ENCODE measurements around the gene ZMAT2. TPM values are rescaled to one million over a fixed set of nuclear protein-coding genes. Genes with fewer than 3 reads are reported as not detected.
"Not testable (repeated sequence)": the region's sequence is repeated elsewhere in the genome, so short reads cannot be mapped to it uniquely, and the experiment has no call there.

ZMAT2 gene, protein sequence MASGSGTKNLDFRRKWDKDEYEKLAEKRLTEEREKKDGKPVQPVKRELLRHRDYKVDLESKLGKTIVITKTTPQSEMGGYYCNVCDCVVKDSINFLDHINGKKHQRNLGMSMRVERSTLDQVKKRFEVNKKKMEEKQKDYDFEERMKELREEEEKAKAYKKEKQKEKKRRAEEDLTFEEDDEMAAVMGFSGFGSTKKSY
- 33.4 TPM for total RNA-seq

DNA sequence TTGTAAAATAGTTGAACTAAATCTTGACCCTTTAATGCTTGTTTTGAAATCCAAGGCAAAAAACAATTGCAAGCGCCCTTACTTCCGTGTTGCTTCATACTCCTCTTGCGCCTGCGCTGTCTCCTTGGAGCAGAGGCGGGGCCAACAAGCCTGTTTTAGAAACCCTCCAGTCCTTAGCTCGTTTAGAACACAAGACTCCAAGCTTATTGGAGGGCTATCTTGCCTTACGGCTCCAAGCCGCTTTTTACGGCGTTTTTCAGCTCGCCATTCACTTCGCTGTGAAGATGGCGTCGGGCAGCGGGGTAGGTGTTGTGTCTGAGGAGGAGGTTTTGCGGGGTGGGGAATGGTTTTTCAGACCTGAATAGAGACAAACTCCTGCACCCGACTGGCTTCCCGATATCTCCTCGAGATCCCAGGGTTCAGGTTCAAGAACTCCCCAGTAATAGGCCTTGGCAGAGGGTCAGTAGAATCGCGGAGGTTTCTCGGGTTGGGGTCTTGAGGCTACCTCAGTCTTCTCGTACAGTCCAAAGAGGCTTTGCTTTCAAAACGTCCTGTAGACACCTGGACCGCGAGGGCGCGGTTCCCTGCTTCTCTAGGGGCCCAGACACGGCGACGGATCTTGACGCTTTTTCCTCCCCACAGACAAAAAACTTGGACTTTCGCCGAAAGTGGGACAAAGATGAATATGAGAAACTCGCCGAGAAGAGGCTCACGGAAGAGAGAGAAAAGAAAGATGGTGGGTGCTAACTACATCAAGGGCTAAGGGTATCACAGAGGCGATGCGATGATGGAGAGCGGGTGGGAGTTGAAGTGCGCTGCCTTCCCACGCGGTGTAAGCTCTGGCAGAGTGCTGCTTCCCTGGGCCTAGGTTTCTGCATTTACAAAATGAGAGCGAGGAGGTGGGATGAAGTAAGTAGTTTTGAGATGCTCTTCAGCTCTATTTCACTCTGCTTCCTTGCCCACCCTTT lies at the start of gene ZMAT2:
ZMAT2 (plus strand) TSS at position 271 of the 968 bp plus-strand sequence; CDS start at position 285, 14 bp downstream.
- H3K4me3 ChIP-seq (ENCODE audit: low read length in 3 of 3), result peak within 1 kb of the TSS; percentile 91 to 94 (median 93)
- H3K27me3 ChIP-seq (ENCODE audit: control insufficient read depth in 3 of 3, insufficient read depth in 3 of 3, low read length in 3 of 3), result no peaks in the 10 kb centered on the region
- no peaks in the 10 kb centered on the region for H3K9me3 ChIP-seq (ENCODE audit: control insufficient read depth in 3 of 3, low read length in 3 of 3)
- H3K36me3 ChIP-seq (ENCODE audit: control insufficient read depth in 3 of 3, insufficient read depth in 3 of 3, low read length in 3 of 3), result peaks cover 60 to 81% (median 80%) of the 10 kb centered on the region in 3 donors
- H3K4me1 ChIP-seq (ENCODE audit: control insufficient read depth in 3 of 3, insufficient read depth in 3 of 3, low read length in 3 of 3), result peaks cover 10 to 19% (median 15%) of the 10 kb centered on the region in 3 donors
- H3K27ac ChIP-seq (ENCODE audit: low read depth, low read length), result peak within 1 kb of the TSS; percentile 77
- H3K9ac ChIP-seq (ENCODE audit: low read depth in 1 of 3, low read length in 3 of 3), result peak within 1 kb of the TSS; percentile 90 to 97 (median 92)

DNA sequence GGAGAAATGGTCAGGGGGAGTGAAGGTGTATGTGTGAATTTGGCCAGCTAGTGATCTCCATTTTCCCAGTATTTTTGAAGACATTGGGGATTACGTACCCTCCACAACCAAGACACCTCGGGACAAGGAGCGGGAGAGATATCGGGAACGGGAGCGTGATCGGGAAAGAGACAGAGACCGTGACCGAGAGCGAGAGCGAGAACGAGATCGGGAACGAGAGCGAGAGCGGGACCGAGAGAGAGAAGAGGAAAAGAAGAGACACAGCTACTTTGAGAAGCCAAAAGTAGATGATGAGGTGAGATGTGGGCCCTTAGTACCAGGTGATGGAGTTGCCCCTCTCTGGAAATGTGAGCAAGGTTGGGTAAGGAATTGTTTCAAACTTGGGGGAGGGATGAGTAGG lies 41.4 kb upstream of the ZMAT2 start:
- Histone ChIP-seq H3K27ac (ENCODE audit: low read depth, low read length) (no peak overlapping the region), H3K27me3 (ENCODE audit: control insufficient read depth in 3 of 3, insufficient read depth in 3 of 3, low read length in 3 of 3) (no peaks in the 10 kb centered on the region), H3K36me3 (ENCODE audit: control insufficient read depth in 3 of 3, insufficient read depth in 3 of 3, low read length in 3 of 3) (peaks cover 64 to 87% (median 84%) of the 10 kb centered on the region in 3 donors), H3K4me3 (ENCODE audit: low read length in 3 of 3) (no peak overlapping the region), H3K4me1 (ENCODE audit: control insufficient read depth in 3 of 3, insufficient read depth in 3 of 3, low read length in 3 of 3) (peaks cover under 1 to 4% (median 2%) of the 10 kb centered on the region in 3 donors), H3K9ac (ENCODE audit: low read depth in 1 of 3, low read length in 3 of 3) (no peak overlapping the region), H3K9me3 (ENCODE audit: control insufficient read depth in 3 of 3, low read length in 3 of 3) (no peaks in the 10 kb centered on the region)

DNA sequence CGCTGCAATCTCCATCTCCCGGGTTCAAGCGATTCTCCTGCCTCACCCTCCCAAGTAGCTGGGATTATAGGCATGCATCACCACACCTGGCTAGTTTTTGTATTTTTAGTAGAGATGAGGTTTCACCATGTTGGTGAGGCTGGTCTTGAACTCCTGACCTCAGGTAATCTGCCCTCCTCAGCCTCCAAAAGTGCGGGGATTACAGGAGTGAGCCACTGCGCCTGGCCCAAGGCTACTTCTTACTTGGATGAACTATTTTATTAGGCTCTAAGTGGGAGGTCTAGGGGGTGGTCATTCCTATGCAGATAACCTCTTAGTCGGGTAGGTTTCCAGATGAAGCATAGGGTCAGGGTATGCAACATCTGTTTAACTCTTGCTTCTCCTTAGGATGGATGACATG lies 39.9 kb upstream of the ZMAT2 start:
- H3K9me3 ChIP-seq (ENCODE audit: control insufficient read depth in 3 of 3, low read length in 3 of 3); H3K4me3 ChIP-seq (ENCODE audit: low read length in 3 of 3); H3K4me1 ChIP-seq (ENCODE audit: control insufficient read depth in 3 of 3, insufficient read depth in 3 of 3, low read length in 3 of 3); H3K27me3 ChIP-seq (ENCODE audit: control insufficient read depth in 3 of 3, insufficient read depth in 3 of 3, low read length in 3 of 3); H3K27ac ChIP-seq (ENCODE audit: low read depth, low read length); H3K9ac ChIP-seq (ENCODE audit: low read depth in 1 of 3, low read length in 3 of 3): not testable (repeated sequence)
- H3K36me3 ChIP-seq (ENCODE audit: control insufficient read depth in 3 of 3, insufficient read depth in 3 of 3, low read length in 3 of 3), result peaks cover 54 to 72% (median 69%) of the 10 kb centered on the region in 3 donors

DNA sequence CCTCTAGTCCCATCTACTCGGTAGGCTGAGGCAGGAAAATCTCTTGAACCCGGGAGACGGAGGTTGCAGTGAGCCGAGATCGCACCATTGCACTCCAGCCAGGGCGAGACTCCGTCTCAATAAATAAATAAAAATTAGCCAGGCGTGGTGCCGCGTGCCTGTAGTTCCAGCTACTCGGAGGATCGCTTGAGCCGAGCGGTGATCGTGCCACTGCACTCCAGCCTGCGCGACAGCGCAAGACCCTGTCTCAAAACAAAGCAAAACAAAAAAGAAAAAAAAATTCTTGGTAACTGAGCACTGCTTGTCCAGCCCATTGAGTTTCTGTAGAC lies 36.3 kb upstream of the ZMAT2 start:
- peak overlapping the region; percentile 68 to 100 (median 97) for H3K4me3 ChIP-seq (ENCODE audit: low read length in 3 of 3)
- peaks cover 47 to 58% (median 57%) of the 10 kb centered on the region in 3 donors for H3K36me3 ChIP-seq (ENCODE audit: control insufficient read depth in 3 of 3, insufficient read depth in 3 of 3, low read length in 3 of 3)
- H3K4me1 ChIP-seq (ENCODE audit: control insufficient read depth in 3 of 3, insufficient read depth in 3 of 3, low read length in 3 of 3), result peaks cover 11 to 13% (median 13%) of the 10 kb centered on the region in 3 donors
- H3K9ac ChIP-seq (ENCODE audit: low read depth in 1 of 3, low read length in 3 of 3), result peak overlapping the region; percentile 63 to 98 (median 95)
- H3K9me3 ChIP-seq (ENCODE audit: control insufficient read depth in 3 of 3, low read length in 3 of 3), result no peaks in the 10 kb centered on the region
- peak overlapping the region; percentile 78 for H3K27ac ChIP-seq (ENCODE audit: low read depth, low read length)
- no peaks in the 10 kb centered on the region for H3K27me3 ChIP-seq (ENCODE audit: control insufficient read depth in 3 of 3, insufficient read depth in 3 of 3, low read length in 3 of 3)

DNA sequence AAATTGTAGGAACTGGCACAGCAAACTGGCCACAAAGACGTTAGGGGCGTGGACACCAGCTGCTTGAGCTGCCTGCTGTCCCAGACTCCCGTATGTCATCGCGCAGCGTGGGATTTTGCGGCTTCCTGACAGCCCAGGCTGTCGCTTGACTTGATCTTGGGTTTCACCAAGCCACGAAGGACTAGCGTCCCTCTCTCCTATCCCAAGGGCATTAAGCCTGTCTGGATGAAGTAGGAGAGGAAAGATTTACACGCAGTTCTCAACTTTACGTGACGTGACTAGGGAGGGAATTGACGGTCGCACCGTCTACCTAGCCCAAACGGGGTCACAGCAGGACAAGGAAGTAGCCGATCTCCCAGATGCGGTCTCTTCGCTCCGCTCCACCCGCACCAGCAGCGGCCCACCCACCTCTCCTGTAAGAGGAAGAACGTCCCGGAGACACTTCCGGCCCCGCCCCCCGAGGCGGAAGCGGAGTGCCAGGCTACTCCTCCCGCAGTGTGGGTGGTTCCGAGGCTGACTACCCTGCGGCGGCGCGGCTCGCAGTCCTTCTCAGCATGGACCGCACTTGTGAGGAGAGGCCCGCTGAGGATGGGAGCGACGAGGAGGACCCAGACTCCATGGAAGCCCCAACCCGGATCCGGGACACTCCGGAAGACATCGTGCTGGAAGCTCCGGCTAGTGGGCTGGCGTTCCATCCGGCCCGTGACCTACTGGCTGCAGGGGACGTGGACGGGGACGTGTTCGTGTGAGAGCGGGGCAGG lies 35.7 kb upstream of the ZMAT2 start, which contains the start of gene WDR55:
WDR55 (plus strand) TSS at position 546 of the 761 bp plus-strand sequence; CDS start at position 555, 9 bp downstream.
- H3K4me1 ChIP-seq (ENCODE audit: control insufficient read depth in 3 of 3, insufficient read depth in 3 of 3, low read length in 3 of 3), result peaks cover 11 to 13% (median 13%) of the 10 kb centered on the region in 3 donors
- H3K27ac ChIP-seq (ENCODE audit: low read depth, low read length), result peak within 1 kb of the TSS; percentile 78
- no peaks in the 10 kb centered on the region for H3K27me3 ChIP-seq (ENCODE audit: control insufficient read depth in 3 of 3, insufficient read depth in 3 of 3, low read length in 3 of 3)
- peak within 1 kb of the TSS; percentile 68 to 100 (median 97) for H3K4me3 ChIP-seq (ENCODE audit: low read length in 3 of 3)
- peak within 1 kb of the TSS; percentile 63 to 98 (median 95) for H3K9ac ChIP-seq (ENCODE audit: low read depth in 1 of 3, low read length in 3 of 3)
- H3K9me3 ChIP-seq (ENCODE audit: control insufficient read depth in 3 of 3, low read length in 3 of 3), result no peaks in the 10 kb centered on the region
- peaks cover 47 to 58% (median 57%) of the 10 kb centered on the region in 3 donors for H3K36me3 ChIP-seq (ENCODE audit: control insufficient read depth in 3 of 3, insufficient read depth in 3 of 3, low read length in 3 of 3)

DNA sequence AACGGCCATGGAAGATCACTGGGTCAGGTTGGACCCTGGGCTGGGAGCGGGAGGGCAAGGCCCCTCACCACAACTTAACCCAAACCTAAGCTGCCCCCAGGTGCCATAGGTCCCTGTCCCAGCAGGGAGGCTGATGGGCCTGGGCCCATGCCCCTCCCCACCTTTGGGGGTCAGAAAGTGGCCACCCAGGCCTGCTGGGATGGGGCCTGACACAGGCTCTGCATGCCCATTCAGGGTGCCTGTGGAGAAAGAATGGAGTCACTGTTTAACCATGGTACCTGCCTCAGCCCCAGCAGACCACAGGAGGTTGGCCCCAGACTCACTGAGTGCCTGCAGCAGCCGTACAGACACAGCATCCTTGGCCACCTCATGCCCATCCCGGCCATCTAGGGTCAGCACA lies 29.2 kb upstream of the ZMAT2 start:
- not testable (repeated sequence) for H3K27me3 ChIP-seq (ENCODE audit: control insufficient read depth in 3 of 3, insufficient read depth in 3 of 3, low read length in 3 of 3); H3K9me3 ChIP-seq (ENCODE audit: control insufficient read depth in 3 of 3, low read length in 3 of 3); H3K27ac ChIP-seq (ENCODE audit: low read depth, low read length); H3K9ac ChIP-seq (ENCODE audit: low read depth in 1 of 3, low read length in 3 of 3); H3K4me3 ChIP-seq (ENCODE audit: low read length in 3 of 3); H3K4me1 ChIP-seq (ENCODE audit: control insufficient read depth in 3 of 3, insufficient read depth in 3 of 3, low read length in 3 of 3)
- H3K36me3 ChIP-seq (ENCODE audit: control insufficient read depth in 3 of 3, insufficient read depth in 3 of 3, low read length in 3 of 3), result peaks cover 52 to 64% (median 54%) of the 10 kb centered on the region in 3 donors

DNA sequence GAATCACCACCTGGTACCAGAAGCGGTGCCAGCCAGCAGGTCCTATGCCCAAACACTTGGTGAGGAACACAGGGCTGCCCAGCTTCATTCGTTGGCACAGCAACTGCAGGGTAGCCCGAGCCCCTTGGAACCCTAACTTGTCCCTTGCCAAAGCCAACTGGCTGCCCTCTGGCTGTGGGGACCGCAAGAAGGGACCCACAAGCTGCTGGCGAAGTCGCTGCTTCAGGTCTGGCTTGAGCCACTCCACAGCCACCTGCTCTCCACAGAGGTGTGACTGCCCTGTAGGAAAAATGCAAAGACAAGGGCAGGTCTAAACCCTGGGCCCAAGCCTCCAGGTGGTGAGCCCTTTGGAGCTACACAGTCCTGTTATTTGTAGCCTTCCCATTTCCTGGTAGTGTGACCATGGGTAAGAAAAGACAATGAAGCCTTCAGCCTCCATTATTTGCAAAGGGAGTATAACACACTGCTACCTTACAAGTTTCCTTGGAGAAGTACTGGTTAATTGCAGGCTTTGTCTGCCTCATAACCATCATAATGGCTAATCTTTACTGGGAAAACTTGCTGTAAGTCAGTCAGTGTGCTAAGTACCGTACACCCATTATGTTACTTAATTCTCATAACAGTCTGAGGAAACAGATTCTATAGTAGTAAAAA lies 28.6 kb upstream of the ZMAT2 start:
- Histone ChIP-seq H3K27ac (ENCODE audit: low read depth, low read length) (no peak overlapping the region), H3K36me3 (ENCODE audit: control insufficient read depth in 3 of 3, insufficient read depth in 3 of 3, low read length in 3 of 3) (peaks cover 57 to 69% (median 59%) of the 10 kb centered on the region in 3 donors), H3K4me1 (ENCODE audit: control insufficient read depth in 3 of 3, insufficient read depth in 3 of 3, low read length in 3 of 3) (no peaks in the 10 kb centered on the region), H3K9ac (ENCODE audit: low read depth in 1 of 3, low read length in 3 of 3) (no peak overlapping the region), H3K27me3 (ENCODE audit: control insufficient read depth in 3 of 3, insufficient read depth in 3 of 3, low read length in 3 of 3) (no peaks in the 10 kb centered on the region), H3K9me3 (ENCODE audit: control insufficient read depth in 3 of 3, low read length in 3 of 3) (no peaks in the 10 kb centered on the region), H3K4me3 (ENCODE audit: low read length in 3 of 3) (no peak overlapping the region)

DNA sequence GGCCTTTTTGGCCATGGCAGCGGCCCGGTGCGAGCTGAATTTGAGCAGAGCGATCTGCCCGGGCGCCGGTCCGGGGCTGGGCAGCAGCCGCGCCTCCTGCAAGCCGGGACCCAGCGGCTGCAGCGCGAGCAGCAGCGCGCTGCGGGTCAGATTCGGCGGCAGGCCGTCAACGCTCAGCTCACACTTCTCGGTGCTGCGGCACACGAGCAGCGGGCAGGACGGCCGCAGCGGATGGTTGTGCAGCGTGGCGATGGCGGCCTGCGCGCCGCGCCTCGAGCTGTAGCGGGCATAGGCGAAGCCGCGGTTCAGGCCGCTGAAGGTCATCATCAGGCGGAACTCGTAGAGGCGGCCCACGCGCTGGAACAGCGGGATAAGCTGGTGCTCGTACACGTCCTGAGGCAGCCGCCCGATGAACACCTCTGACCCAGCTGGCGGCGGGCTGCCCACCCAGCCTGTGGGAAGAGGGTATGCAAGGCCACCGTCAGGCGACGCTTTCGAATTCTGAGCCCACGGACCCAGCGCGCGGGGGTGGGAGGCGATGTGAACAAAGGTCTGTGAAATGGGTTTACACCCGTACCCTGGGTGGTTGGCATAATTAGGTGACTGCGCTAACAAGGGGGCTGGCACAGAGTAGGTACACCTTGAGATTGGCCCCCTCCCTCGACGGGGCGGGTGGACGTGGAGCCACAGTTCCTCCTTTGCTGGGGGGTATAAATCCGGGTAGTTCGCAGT lies 27.6 kb upstream of the ZMAT2 start:
- H3K27ac ChIP-seq (ENCODE audit: low read depth, low read length), result no peak overlapping the region
- H3K27me3 ChIP-seq (ENCODE audit: control insufficient read depth in 3 of 3, insufficient read depth in 3 of 3, low read length in 3 of 3), result no peaks in the 10 kb centered on the region
- H3K4me3 ChIP-seq (ENCODE audit: low read length in 3 of 3), result no peak overlapping the region
- no peak overlapping the region for H3K9ac ChIP-seq (ENCODE audit: low read depth in 1 of 3, low read length in 3 of 3)
- H3K9me3 ChIP-seq (ENCODE audit: control insufficient read depth in 3 of 3, low read length in 3 of 3), result no peaks in the 10 kb centered on the region
- H3K36me3 ChIP-seq (ENCODE audit: control insufficient read depth in 3 of 3, insufficient read depth in 3 of 3, low read length in 3 of 3), result peaks cover 65 to 74% (median 69%) of the 10 kb centered on the region in 3 donors
- no peaks in the 10 kb centered on the region for H3K4me1 ChIP-seq (ENCODE audit: control insufficient read depth in 3 of 3, insufficient read depth in 3 of 3, low read length in 3 of 3)

Measured in skeletal muscle tissue (tissue), 4 donors.